IMR-90 (cell line): ENCODE results near the gene MAP3K3. TPM values are rescaled to one million over a fixed set of nuclear protein-coding genes. Genes with fewer than 3 reads are reported as not detected.

Experiments
- ATAC-seq: fragments of 200-7000 bp; cut with Tn5 transposase; 2 replicates; pipeline ENCODE4 v1.9.1; 2020; ENCODE audit warnings: low read depth, mild to moderate bottlenecking, moderate library complexity
- BruUV-seq: library from RNA; stranded (reverse); fragments of 400-500 nt; replicated peaks from 2 replicates; lab custom pipeline; 2021; lab: Mats Ljungman, UMichigan
- CTCF ChIA-PET: fragments of 300-600 bp; formaldehyde crosslinking; extraction: SDS; loops from one replicate; lab custom pipeline; 2021; ENCODE audit warnings: antibody characterized with exemption; lab: Yijun Ruan, JAX
- POLR2A ChIA-PET: fragments of 300-600 bp; sonication (Branson Sonifier 250); formaldehyde crosslinking; loops from one replicate; lab custom pipeline; 2022; ENCODE audit warnings: antibody characterized with exemption; ENCODE audit not compliant: unreplicated experiment; lab: Charles Lee
- DNase-seq: peaks from one replicate; pipeline ENCODE4 v3.0.0; 2013
- H2AFZ ChIP-seq: replicated peaks from 2 replicates; pipeline ENCODE3; 2013; ENCODE audit warnings: low read length, mild to moderate bottlenecking; ENCODE audit not compliant: poor library complexity
- H2AK5ac ChIP-seq: 2 replicates; pipeline ENCODE4 v1.6.1; 2013; ENCODE audit warnings: low read depth, low read length, inconsistent platforms
- H2AK9ac ChIP-seq: replicated peaks from 2 replicates; pipeline ENCODE3; 2013; ENCODE audit warnings: mild to moderate bottlenecking, low read depth, low read length, moderate library complexity; ENCODE audit not compliant: poor library complexity
- H2BK120ac ChIP-seq: 2 replicates; pipeline ENCODE4 v1.6.1; 2013; ENCODE audit warnings: low read depth, low read length, inconsistent platforms
- H2BK15ac ChIP-seq: 3 replicates; pipeline ENCODE4 v1.6.1; 2013; ENCODE audit warnings: low read depth, low read length, inconsistent platforms
- H2BK20ac ChIP-seq: 2 replicates; pipeline ENCODE4 v1.6.1; 2013; ENCODE audit warnings: low read depth, mild to moderate bottlenecking, inconsistent platforms, low read length, moderate library complexity
- H2BK5ac ChIP-seq: 2 replicates; pipeline ENCODE4 v1.6.1; 2013; ENCODE audit warnings: mild to moderate bottlenecking, low read depth, low read length, inconsistent platforms; ENCODE audit not compliant: poor library complexity, severe bottlenecking
- H3K14ac ChIP-seq: replicated peaks from 2 replicates; pipeline ENCODE4 v1.6.1; 2013; ENCODE audit warnings: low read depth, low read length, inconsistent platforms
- H3K18ac ChIP-seq: 2 replicates; pipeline ENCODE4 v1.6.1; 2013; ENCODE audit warnings: low read depth, low read length, control low read depth
- H3K23ac ChIP-seq: 2 replicates; pipeline ENCODE4 v1.6.1; 2013; ENCODE audit warnings: low read depth, low read length, inconsistent platforms
- H3K27ac ChIP-seq: 2 replicates; pipeline ENCODE4 v1.5.1; 2013; ENCODE audit warnings: mild to moderate bottlenecking, control low read depth, low read length; ENCODE audit not compliant: insufficient read depth
- H3K27me3 ChIP-seq: 2 replicates; pipeline ENCODE4 v1.6.1; 2013; ENCODE audit warnings: low read length; ENCODE audit not compliant: control insufficient read depth, insufficient read depth
- H3K36me3 ChIP-seq: 2 replicates; pipeline ENCODE4 v1.6.1; 2013; ENCODE audit warnings: low read length, mixed read lengths; ENCODE audit not compliant: control insufficient read depth, insufficient read depth
- H3K4ac ChIP-seq: 2 replicates; pipeline ENCODE4 v1.6.1; 2013; ENCODE audit warnings: low read depth, low read length, inconsistent platforms
- H3K4me1 ChIP-seq: 2 replicates; pipeline ENCODE4 v1.6.1; 2013; ENCODE audit warnings: low read length, mixed read lengths; ENCODE audit not compliant: control insufficient read depth, insufficient read depth
- H3K4me2 ChIP-seq: 2 replicates; pipeline ENCODE4 v1.6.1; 2013; ENCODE audit warnings: low read depth, mild to moderate bottlenecking, control low read depth, low read length, moderate library complexity
- H3K4me3 ChIP-seq: 2 replicates; pipeline ENCODE4 v1.5.1; 2013; ENCODE audit warnings: low read depth, mild to moderate bottlenecking, control low read depth, low read length, moderate library complexity; ENCODE audit not compliant: insufficient read depth
- H3K56ac ChIP-seq: 2 replicates; pipeline ENCODE4 v1.6.1; 2013; ENCODE audit warnings: low read length, inconsistent platforms; ENCODE audit not compliant: insufficient read depth; ENCODE audit errors: extremely low read depth
- H3K79me1 ChIP-seq, 2 experiments: 2 replicates each; pipeline ENCODE4 v1.6.1; 2013; ENCODE audit warnings: low read length in 2 of 2, inconsistent platforms in 1 of 2, low read depth in 1 of 2
- H3K9ac ChIP-seq: 2 replicates; pipeline ENCODE4 v1.6.1; 2013; ENCODE audit warnings: low read depth, low read length, control low read depth
- H3K9me1 ChIP-seq: 2 replicates; pipeline ENCODE4 v1.6.1; 2013; ENCODE audit warnings: low read length, inconsistent platforms; ENCODE audit not compliant: insufficient read depth
- H3K9me3 ChIP-seq: 2 replicates; pipeline ENCODE4 v1.6.1; 2013; ENCODE audit warnings: low read length; ENCODE audit not compliant: control insufficient read depth, insufficient read depth
- H4K20me1 ChIP-seq: 2 replicates; pipeline ENCODE4 v1.6.1; 2013; ENCODE audit warnings: low read length, inconsistent platforms; ENCODE audit not compliant: insufficient read depth
- H4K5ac ChIP-seq: 2 replicates; pipeline ENCODE4 v1.6.1; 2013; ENCODE audit warnings: mild to moderate bottlenecking, low read depth, low read length, control low read depth
- H4K8ac ChIP-seq, 2 experiments: 2 replicates each; pipeline ENCODE4 v1.6.1; 2013; ENCODE audit warnings: low read depth in 2 of 2, low read length in 2 of 2, control low read depth in 1 of 2, inconsistent platforms in 1 of 2
- H4K91ac ChIP-seq: 2 replicates; pipeline ENCODE4 v1.6.1; 2013; ENCODE audit warnings: low read depth, low read length, inconsistent platforms; ENCODE audit not compliant: insufficient read depth
- BHLHE40 ChIP-seq: fragments of 150-350 bp; IDR thresholded peaks from 2 replicates; pipeline ENCODE4 v1.6.1; 2016; ENCODE audit warnings: mild to moderate bottlenecking, low read depth, low read length
- CEBPB ChIP-seq: IDR thresholded peaks from 2 replicates; pipeline ENCODE4 v1.6.1; 2012; ENCODE audit warnings: low read depth, low read length, improper control_type of control experiment
- CHD1 ChIP-seq: IDR thresholded peaks from 2 replicates; pipeline ENCODE4 v1.6.1; 2012; ENCODE audit warnings: low read depth, low read length, improper control_type of control experiment
- FOS ChIP-seq: fragments of 150-350 bp; IDR thresholded peaks from 2 replicates; pipeline ENCODE4 v1.6.1; 2016; ENCODE audit warnings: low read depth, low read length
- MAZ ChIP-seq: IDR thresholded peaks from 2 replicates; pipeline ENCODE4 v1.6.1; 2012; ENCODE audit warnings: low read depth, mild to moderate bottlenecking, low read length, improper control_type of control experiment, moderate library complexity, borderline replicate concordance
- MXI1 ChIP-seq: IDR thresholded peaks from 2 replicates; pipeline ENCODE4 v1.6.1; 2012; ENCODE audit warnings: low read depth, mild to moderate bottlenecking, low read length, moderate library complexity, borderline replicate concordance
- NFE2L2 ChIP-seq: fragments of 150-350 bp; IDR thresholded peaks from 2 replicates; pipeline ENCODE4 v1.6.1; 2016; ENCODE audit warnings: low read depth, mild to moderate bottlenecking, low read length
- POLR2A ChIP-seq: IDR thresholded peaks from 2 replicates; pipeline ENCODE4 v1.6.1; 2012; ENCODE audit warnings: mild to moderate bottlenecking, low read depth, low read length
- RAD21 ChIP-seq: IDR thresholded peaks from 2 replicates; pipeline ENCODE4 v1.6.1; 2012; ENCODE audit warnings: low read length, improper control_type of control experiment
- RFX5 ChIP-seq: IDR thresholded peaks from 2 replicates; pipeline ENCODE4 v1.8.0; 2012; ENCODE audit warnings: low read depth, mild to moderate bottlenecking, low read length, moderate library complexity
- SMC3 ChIP-seq: fragments of 150-350 bp; IDR thresholded peaks from 2 replicates; pipeline ENCODE4 v1.6.1; 2016; ENCODE audit warnings: low read depth, mild to moderate bottlenecking, antibody characterized with exemption, low read length, moderate library complexity
- WGBS, 2 experiments: methylation state at CpG; one replicate each; pipeline versions ENCODE4 v1.1.5 to v1.1.7; 2013; ENCODE audit warnings: missing lambda C conversion rate in 2 of 2; ENCODE audit not compliant: insufficient read length in 1 of 2; ENCODE audit errors: extremely low coverage in 2 of 2; 5-methylcytosine and 5-hydroxymethylcytosine counted together
- dilution Hi-C: fragments of 300-500 bp; cut with HindIII; formaldehyde crosslinking; loops from one replicate; pipeline ENCODE4 v1.14.3; 2018; ENCODE audit warnings: low sequenced_read_pairs; ENCODE audit not compliant: unreplicated experiment
- in situ Hi-C: fragments of 300-500 bp; cut with MboI; formaldehyde crosslinking; loops from 3 replicates; pipeline ENCODE4 v1.14.3; 2019; ENCODE audit warnings: low sequenced_read_pairs, inconsistent platforms, mixed read lengths
- intact Hi-C: fragments of 100-400 bp; cut with micrococcal nuclease; formaldehyde crosslinking; loops from 2 replicates; pipeline ENCODE4 v1.10.0; 2022
- polyA plus RNA-seq, 3 experiments: library from polyadenylated mRNA; depleted of rRNA; stranded (reverse); fragments of >200 nt; gene quantifications; 2 replicates each; pipeline ENCODE4 v1.2.3, GENCODE V29; 2012; ENCODE audit warnings: low replicate concordance in 1 of 3
- total RNA-seq: library from RNA; depleted of rRNA; stranded (reverse); fragments of >200 nt; gene quantifications from 2 replicates; pipeline ENCODE4 v1.2.3, GENCODE V29; 2012
- TF ChIP-seq, protein P1 (sequence below): fragments of 150-350 bp; IDR thresholded peaks from 2 replicates; pipeline ENCODE4 v1.6.1; 2016; ENCODE audit warnings: low read depth, mild to moderate bottlenecking, low read length, moderate library complexity, borderline replicate concordance
- TF ChIP-seq, protein P2 (sequence below): conservative IDR thresholded peaks from 2 replicates; pipeline ENCODE4 v1.5.1; 2012; ENCODE audit warnings: mild to moderate bottlenecking, low read depth, low read length, improper control_type of control experiment

The MAP3K3 gene
- total and polyA plus RNA-seq, 2 of the 4 experiments (the other 2 are of a cell fraction) = 19.1 to 25.6 TPM

DNA sequence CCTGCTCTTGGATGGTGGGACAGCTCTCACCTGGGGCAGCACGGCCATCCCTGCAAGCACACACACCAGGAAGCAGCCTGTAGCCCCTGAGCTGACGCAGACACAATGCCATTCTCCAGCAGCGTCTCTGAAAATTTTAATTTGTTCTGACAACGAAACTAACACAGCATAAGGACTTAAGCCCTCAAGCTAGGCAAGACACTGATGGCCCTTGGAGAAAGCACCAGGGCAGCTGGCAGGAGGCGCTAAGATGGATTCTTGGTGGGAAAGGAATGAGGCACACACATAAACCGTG lies 80.5 kb downstream of the MAP3K3 start:
- no peak overlapping the region for H4K8ac ChIP-seq
- dilution Hi-C loops = no loop called here
- no peaks in the 10 kb centered on the region for H3K4me1 ChIP-seq
- POLR2A ChIA-PET = interaction anchor here (0.6 kb wide), 1 partner anchor 204 kb away, joined by 3 read pairs; no protein-coding TSS in a partner anchor
- no peak overlapping the region for H2AK9ac ChIP-seq
- H4K5ac ChIP-seq = no peak overlapping the region
- in situ Hi-C loops = no loop called here
- no peak overlapping the region for H2BK15ac ChIP-seq
- H3K4me2 ChIP-seq = no peak overlapping the region
- H3K14ac ChIP-seq = no peak overlapping the region
- H2BK5ac ChIP-seq = no peak overlapping the region
- no peak overlapping the region for H3K4ac ChIP-seq
- H2AK5ac ChIP-seq = no peak overlapping the region
- ATAC-seq (no peak), DNase-seq (no peak)
- H4K20me1 ChIP-seq = no peaks in the 10 kb centered on the region
- intact Hi-C loops = no loop called here
- no peak overlapping the region for H3K18ac ChIP-seq
- no peak overlapping the region for H3K23ac ChIP-seq
- H3K9me3 ChIP-seq = no peaks in the 10 kb centered on the region
- no peak overlapping the region for H3K4me3 ChIP-seq
- H3K27ac ChIP-seq = no peak overlapping the region
- WGBS, 2 experiments = 40% methylated on average over 1 of the region's 6 CpGs; no CpG with 5 or more reads in 1 of the 2 experiments
- H3K56ac ChIP-seq = no peak overlapping the region
- BruUV-seq = no TSS peak
- H3K9me1 ChIP-seq = no peaks in the 10 kb centered on the region
- no peak for TF ChIP-seq RAD21
- TF ChIP-seq FOS = no peak
- TF ChIP-seq MAZ = no peak
- no peak for TF ChIP-seq RFX5
- TF ChIP-seq CHD1 = no peak
- TF ChIP-seq BHLHE40 = no peak
- TF ChIP-seq POLR2A = no peak
- TF ChIP-seq, protein P1, sequence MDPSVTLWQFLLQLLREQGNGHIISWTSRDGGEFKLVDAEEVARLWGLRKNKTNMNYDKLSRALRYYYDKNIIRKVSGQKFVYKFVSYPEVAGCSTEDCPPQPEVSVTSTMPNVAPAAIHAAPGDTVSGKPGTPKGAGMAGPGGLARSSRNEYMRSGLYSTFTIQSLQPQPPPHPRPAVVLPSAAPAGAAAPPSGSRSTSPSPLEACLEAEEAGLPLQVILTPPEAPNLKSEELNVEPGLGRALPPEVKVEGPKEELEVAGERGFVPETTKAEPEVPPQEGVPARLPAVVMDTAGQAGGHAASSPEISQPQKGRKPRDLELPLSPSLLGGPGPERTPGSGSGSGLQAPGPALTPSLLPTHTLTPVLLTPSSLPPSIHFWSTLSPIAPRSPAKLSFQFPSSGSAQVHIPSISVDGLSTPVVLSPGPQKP = no peak
- no peak for TF ChIP-seq NFE2L2
- no peak for TF ChIP-seq SMC3
- no peak for TF ChIP-seq MXI1
- no peak for TF ChIP-seq CEBPB
- TF ChIP-seq, protein P2, sequence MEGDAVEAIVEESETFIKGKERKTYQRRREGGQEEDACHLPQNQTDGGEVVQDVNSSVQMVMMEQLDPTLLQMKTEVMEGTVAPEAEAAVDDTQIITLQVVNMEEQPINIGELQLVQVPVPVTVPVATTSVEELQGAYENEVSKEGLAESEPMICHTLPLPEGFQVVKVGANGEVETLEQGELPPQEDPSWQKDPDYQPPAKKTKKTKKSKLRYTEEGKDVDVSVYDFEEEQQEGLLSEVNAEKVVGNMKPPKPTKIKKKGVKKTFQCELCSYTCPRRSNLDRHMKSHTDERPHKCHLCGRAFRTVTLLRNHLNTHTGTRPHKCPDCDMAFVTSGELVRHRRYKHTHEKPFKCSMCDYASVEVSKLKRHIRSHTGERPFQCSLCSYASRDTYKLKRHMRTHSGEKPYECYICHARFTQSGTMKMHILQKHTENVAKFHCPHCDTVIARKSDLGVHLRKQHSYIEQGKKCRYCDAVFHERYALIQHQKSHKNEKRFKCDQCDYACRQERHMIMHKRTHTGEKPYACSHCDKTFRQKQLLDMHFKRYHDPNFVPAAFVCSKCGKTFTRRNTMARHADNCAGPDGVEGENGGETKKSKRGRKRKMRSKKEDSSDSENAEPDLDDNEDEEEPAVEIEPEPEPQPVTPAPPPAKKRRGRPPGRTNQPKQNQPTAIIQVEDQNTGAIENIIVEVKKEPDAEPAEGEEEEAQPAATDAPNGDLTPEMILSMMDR = no peak
- H3K79me1 ChIP-seq = peaks cover 0 to 27% of the 10 kb centered on the region in 2 experiments; a peak in 2 of 4 replicates
- H3K9ac ChIP-seq = no peak overlapping the region
- CTCF ChIA-PET = no interaction called here
- H3K36me3 ChIP-seq = peaks cover 33% of the 10 kb centered on the region
- H4K91ac ChIP-seq = no peak overlapping the region
- H2BK20ac ChIP-seq = no peak overlapping the region
- no peaks in the 10 kb centered on the region for H3K27me3 ChIP-seq
- no peak overlapping the region for H2BK120ac ChIP-seq
- no peak overlapping the region for H2AFZ ChIP-seq
